Measurements from ENCODE around the gene SARS1.

- no peak for TF ChIP-seq YY1 (IDR thresholded peaks at IDR 0.05)
- TF ChIP-seq, protein P1, sequence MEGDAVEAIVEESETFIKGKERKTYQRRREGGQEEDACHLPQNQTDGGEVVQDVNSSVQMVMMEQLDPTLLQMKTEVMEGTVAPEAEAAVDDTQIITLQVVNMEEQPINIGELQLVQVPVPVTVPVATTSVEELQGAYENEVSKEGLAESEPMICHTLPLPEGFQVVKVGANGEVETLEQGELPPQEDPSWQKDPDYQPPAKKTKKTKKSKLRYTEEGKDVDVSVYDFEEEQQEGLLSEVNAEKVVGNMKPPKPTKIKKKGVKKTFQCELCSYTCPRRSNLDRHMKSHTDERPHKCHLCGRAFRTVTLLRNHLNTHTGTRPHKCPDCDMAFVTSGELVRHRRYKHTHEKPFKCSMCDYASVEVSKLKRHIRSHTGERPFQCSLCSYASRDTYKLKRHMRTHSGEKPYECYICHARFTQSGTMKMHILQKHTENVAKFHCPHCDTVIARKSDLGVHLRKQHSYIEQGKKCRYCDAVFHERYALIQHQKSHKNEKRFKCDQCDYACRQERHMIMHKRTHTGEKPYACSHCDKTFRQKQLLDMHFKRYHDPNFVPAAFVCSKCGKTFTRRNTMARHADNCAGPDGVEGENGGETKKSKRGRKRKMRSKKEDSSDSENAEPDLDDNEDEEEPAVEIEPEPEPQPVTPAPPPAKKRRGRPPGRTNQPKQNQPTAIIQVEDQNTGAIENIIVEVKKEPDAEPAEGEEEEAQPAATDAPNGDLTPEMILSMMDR (IDR thresholded peaks at IDR 0.05; ENCODE audit: low read depth, low read length, missing input control), result no peak
- no peak for TF ChIP-seq REST (IDR thresholded peaks at IDR 0.05)
- no peak for TF ChIP-seq MAX (IDR thresholded peaks at IDR 0.05)
- no peak for TF ChIP-seq HNF4G (IDR thresholded peaks at IDR 0.05)
- TF ChIP-seq TAF1 (conservative IDR thresholded peaks at IDR 0.05), result no peak
- TF ChIP-seq GABPA (IDR thresholded peaks at IDR 0.05 in 1 of 2, conservative IDR thresholded peaks at IDR 0.05 in 1 of 2), result no peak
- no peak for TF ChIP-seq EGR1 (IDR thresholded peaks at IDR 0.05; ENCODE audit: low read depth in 2 of 2)
Observed at GRCh38 chr1:109239047-109239408, 25.3 kb downstream of the SARS1 start.
